Neutrophil (primary cell): ENCODE measurements around the gene ABCA2.

Experiments
- H3K27ac ChIP-seq: fragments of 200-600 bp; sonication (generic); 2 replicates; pipeline ENCODE4 v1.5.1; 2016; ENCODE audit warnings: mild to moderate bottlenecking, moderate library complexity
- H3K27me3 ChIP-seq: fragments of 200-600 bp; sonication (generic); 2 replicates; pipeline ENCODE4 v1.6.0; 2016; ENCODE audit warnings: mild to moderate bottlenecking
- H3K36me3 ChIP-seq: fragments of 200-600 bp; sonication (generic); 2 replicates; pipeline ENCODE4 v1.5.1; 2017
- H3K4me1 ChIP-seq, 2 experiments: fragments of 200-600 bp in 1 of 2; sonication (generic) in 1 of 2; 1 replicate in 1 of 2; 2 replicates in 1 of 2; pipeline versions ENCODE4 v1.5.1 to v1.6.1; 2013 to 2016; ENCODE audit warnings: low read depth in 1 of 2, low read length in 1 of 2, mild to moderate bottlenecking in 1 of 2, moderate library complexity in 1 of 2; ENCODE audit not compliant: control insufficient read depth in 1 of 2, insufficient read depth in 1 of 2
- H3K4me3 ChIP-seq, 2 experiments: fragments of 200-600 bp in 1 of 2; sonication (generic) in 1 of 2; 1 replicate in 1 of 2; 2 replicates in 1 of 2; pipeline ENCODE4 v1.5.1; 2013 to 2016; ENCODE audit warnings: low read depth in 1 of 2, low read length in 1 of 2, mild to moderate bottlenecking in 1 of 2, moderate library complexity in 1 of 2
- H3K9me3 ChIP-seq: fragments of 200-600 bp; sonication (generic); 2 replicates; pipeline ENCODE4 v1.5.1; 2016
- TF ChIP-seq, protein P1 (sequence below): fragments of 200-600 bp; sonication (generic); IDR thresholded peaks from 2 replicates; pipeline ENCODE4 v1.5.1; 2016; ENCODE audit warnings: antibody characterized with exemption

The ABCA2 gene

DNA sequence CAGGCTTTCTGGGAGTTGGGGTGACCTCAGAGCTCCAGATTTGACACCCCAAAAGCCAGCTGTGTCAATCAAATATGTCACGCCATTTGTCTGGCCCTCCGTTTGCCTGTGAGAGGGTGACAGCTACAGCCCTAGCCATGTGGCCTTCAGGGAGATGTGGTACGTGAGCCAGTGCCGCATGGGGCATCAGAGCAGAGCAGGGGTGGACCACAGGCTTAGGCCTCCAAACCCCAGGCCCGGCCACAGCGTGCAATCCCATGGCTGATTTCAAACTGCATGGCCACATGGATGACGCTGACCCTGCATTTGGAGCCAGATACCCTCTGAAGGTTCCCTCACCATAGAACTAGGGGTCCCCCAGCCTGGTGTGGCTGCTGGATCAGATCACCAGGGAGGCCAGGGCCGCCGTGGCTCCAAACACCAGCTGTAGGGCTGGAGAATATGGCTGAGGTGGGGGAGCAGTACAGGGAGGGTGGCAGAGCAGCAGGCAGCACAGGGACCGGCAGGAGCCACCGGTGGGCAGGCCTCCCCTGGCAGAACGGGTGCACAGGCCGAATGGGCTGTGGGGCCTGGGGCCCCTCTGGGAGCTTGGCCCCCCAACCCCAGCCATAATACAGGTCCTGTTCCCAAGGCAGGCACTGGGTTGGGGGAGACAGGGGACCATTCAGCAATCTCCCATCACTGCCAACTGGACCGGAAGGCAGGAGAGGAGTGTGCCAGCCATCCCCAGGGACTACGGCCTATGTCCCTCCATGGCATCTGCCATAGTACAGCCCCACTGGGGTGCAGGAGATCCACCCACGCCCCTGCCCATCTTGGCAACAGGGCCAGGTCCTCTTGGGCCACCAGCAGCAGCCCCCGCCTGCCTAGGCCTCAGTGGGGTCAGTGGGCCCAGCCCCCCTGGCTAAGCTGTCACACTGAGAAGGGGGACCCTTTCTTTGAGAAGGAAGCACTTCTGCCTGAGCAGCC is 40.8 kb upstream of the ABCA2 start:
- Histone ChIP-seq H3K27me3 (peaks cover 32% of the 10 kb centered on the region), H3K27ac (no peak overlapping the region), H3K4me1 (peaks cover 53 to 59% of the 10 kb centered on the region in 2 experiments), H3K36me3 (no peaks in the 10 kb centered on the region), H3K9me3 (no peaks in the 10 kb centered on the region), H3K4me3 (peak overlapping the region in 1 of 2 experiments; percentile 58)
- TF ChIP-seq, protein P1, sequence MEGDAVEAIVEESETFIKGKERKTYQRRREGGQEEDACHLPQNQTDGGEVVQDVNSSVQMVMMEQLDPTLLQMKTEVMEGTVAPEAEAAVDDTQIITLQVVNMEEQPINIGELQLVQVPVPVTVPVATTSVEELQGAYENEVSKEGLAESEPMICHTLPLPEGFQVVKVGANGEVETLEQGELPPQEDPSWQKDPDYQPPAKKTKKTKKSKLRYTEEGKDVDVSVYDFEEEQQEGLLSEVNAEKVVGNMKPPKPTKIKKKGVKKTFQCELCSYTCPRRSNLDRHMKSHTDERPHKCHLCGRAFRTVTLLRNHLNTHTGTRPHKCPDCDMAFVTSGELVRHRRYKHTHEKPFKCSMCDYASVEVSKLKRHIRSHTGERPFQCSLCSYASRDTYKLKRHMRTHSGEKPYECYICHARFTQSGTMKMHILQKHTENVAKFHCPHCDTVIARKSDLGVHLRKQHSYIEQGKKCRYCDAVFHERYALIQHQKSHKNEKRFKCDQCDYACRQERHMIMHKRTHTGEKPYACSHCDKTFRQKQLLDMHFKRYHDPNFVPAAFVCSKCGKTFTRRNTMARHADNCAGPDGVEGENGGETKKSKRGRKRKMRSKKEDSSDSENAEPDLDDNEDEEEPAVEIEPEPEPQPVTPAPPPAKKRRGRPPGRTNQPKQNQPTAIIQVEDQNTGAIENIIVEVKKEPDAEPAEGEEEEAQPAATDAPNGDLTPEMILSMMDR: no peak

DNA sequence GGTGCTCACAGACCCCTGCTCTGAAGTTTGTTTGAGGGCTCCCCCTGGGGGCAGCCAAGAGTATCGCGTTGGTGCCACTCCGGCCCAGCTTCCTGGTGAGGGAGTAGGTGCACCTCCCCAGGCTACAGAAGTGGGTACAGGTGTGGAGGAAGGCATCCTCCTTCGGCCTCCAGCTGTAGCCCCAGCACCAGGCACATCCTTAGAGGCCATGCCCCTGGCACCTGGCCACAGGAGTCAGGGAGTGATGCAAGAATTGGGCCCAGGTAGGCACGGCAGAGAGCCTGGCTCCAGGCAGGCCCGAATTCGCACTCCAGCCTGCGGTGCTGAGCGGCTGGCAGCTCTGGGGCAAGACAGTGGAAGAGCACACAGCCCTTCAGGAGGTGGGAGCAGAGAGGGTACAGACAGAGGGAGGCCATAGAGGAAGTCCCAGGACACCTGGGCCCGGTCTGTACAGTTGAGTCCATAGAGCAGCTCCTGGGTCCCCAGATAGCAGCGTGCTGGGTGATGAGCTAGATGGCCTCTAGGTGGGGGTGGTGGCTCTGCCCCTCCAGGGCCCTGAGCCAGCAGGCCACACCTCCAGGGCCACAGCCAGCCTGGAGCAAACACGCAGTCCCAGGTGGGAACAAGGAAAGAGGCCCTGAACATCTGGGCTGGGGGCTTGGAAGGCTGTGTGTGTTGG is 40.0 kb upstream of the ABCA2 start:
- Histone ChIP-seq H3K9me3 (no peaks in the 10 kb centered on the region), H3K4me1 (peaks cover 45 to 51% of the 10 kb centered on the region in 2 experiments), H3K36me3 (no peaks in the 10 kb centered on the region), H3K4me3 (no peak overlapping the region), H3K27me3 (peaks cover 34% of the 10 kb centered on the region), H3K27ac (no peak overlapping the region)
- TF ChIP-seq, protein P1: peak; percentile 88

DNA sequence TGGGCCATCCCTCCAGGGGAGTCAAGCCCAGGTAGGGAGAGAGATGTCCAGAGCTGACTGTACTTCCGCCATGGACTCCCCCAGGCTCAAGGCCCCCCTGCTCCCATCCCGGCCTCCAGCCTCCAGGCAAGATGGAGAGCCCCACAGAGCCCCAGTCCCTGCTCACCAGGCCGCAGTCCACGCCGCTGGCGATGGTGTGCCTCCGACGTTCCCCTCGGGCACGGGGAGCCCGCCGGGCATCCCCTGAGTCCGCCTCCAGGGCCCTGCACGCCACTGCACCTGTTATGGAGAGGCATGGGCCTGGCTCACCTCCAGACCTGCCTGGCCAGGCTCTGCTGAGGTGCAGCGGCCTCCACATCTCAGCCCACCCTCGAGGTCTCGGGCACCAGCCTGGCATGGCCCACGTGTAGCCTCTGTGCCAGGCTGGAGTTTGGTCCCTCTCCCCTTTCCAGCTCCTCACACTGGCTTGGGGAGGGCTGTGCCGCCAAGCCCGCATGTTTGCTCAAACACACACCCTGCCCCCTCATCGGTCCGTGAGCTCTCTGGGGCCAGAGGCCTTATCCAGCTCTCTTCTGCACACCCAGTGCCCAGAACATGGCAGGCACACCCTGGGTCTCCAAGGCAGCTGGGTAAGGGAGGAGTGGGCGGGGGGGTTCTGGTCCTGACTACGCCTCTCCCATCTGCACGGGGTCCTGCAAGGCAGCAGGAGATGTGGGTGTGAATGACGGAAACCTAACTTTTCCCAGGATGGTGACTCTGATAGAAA is 38.2 kb upstream of the ABCA2 start:
- Histone ChIP-seq H3K27me3 (peaks cover 41% of the 10 kb centered on the region), H3K9me3 (no peaks in the 10 kb centered on the region), H3K4me3 (no peak overlapping the region), H3K4me1 (peaks cover 34% of the 10 kb centered on the region in 2 experiments), H3K36me3 (no peaks in the 10 kb centered on the region), H3K27ac (no peak overlapping the region)
- TF ChIP-seq, protein P1: no peak

DNA sequence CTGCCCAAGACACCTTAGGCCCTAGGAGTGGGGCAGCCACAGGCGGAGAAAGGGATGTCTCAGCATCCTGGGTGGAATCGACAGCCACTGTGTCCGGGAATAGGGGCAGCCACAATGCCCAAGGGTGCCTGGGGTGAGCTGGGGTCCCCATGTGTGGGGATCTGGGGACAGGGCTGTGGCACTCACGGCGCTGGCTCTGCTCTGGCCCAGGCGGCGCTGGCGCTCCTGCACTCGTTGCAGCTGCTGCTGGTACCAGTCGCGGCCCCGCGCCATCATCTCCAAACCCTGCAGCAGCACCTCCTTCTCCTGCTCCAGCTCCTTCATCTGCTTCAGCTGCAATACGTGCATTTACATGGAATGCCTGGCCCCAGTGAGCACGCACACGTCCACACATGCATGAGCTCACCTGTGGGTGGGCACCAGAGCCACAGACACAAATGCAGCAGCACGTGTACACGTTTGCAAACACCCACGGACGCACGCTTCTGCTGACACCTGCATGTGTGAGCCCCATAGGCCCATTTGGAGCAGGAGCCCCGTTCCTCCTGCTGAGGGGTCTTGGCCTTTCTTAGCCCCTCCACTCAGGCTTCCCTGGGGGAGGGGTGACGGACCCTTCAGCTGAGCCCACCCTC is 37.4 kb upstream of the ABCA2 start:
- TF ChIP-seq, protein P1: no peak
- H3K4me1 ChIP-seq: peaks cover 26% of the 10 kb centered on the region in 2 experiments
- H3K4me3 ChIP-seq: no peak overlapping the region

DNA sequence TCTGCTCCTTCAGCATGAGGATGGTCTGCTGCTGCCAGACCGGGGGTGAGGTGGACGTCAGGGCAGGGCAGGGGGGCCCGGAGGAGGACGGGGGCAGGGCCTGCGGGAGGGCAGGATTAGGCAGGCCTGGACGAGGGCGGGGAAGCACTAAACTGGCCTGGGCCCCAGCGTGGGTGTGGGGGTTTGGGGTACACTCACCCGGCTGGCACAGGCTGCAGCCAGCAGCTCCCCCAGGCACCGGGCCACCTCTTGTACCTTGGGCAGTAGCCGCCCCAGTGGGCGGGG is 36.8 kb upstream of the ABCA2 start:
- Histone ChIP-seq H3K36me3 (no peaks in the 10 kb centered on the region), H3K9me3 (no peaks in the 10 kb centered on the region), H3K27me3 (peaks cover 28% of the 10 kb centered on the region), H3K4me3 (no peak overlapping the region), H3K27ac (no peak overlapping the region), H3K4me1 (peaks cover 21 to 25% of the 10 kb centered on the region in 2 experiments)
- TF ChIP-seq, protein P1: no peak

More for the DNA sequence above, 37.4 kb upstream of the ABCA2 start:
- no peaks in the 10 kb centered on the region for H3K9me3 ChIP-seq
- H3K36me3 ChIP-seq: no peaks in the 10 kb centered on the region
- H3K27me3 ChIP-seq: peaks cover 34% of the 10 kb centered on the region
- H3K27ac ChIP-seq: no peak overlapping the region
